NCI-H748 treated with DMSO at 0.1 percent for 48 hours (cell line): ENCODE data around the gene TMEM121B.

Experiments
- DNase-seq: peaks from one replicate; lab custom pipeline; 2025; lab: John Stamatoyannopoulos, UW

Gene TMEM121B

DNA sequence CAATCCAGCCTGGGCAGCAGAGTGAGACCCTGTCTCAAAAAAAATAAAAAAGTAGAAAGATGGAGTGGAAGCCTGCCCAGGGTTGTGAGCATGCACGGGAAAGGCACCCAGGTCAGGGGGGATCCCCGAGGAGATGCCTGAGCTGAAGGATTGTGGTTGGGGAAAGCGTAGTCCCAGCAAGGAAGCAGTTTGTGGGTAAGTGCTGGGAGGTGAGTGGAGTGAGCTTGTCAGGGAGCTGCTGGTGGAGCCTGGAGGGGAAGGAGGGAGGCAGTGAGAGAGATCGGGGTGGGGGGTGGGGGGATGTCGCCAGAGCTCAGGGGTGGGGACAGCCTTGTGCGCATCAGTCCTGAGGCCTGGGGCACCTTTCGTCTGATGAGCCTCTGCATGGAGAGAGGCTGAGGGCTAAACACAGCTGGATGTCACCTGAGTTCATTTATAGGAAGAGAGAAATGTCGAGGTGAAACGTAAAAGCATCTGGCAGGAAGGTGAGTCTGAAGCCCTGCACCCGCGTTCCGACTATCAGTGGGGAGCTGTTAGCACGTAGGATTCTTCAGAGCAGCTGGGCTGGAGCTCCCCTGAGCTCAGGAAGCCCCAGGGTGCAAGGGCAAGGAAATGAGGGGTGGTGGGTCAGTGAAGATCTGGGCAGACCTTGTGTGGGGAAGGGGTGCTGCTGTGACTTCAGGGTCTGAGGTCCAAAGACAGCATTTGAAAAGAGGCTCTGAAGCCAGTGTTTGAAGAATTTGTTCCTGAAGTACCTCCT is 10.2 kb downstream of the TMEM121B start:
- DNase-seq = no peak

DNA sequence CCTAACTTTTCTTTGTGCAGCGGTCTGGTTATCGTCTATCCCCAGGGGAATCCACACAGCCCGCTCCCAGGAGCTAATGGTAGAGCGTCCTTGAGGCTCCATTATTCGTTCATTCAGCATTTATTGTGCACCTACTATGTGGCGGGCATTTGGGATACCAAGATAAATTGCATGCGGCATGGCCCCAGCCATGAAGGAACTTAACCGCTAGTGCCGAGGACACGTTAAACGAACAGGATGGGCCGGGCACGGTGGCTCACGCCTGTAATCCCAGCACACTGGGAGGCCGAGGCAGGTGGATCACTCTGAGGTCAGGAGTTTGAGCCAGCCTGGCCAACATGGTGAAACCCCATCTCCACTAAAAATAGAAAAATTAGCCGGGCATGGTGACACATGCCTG is 11.2 kb downstream of the TMEM121B start:
- DNase-seq = no peak

DNA sequence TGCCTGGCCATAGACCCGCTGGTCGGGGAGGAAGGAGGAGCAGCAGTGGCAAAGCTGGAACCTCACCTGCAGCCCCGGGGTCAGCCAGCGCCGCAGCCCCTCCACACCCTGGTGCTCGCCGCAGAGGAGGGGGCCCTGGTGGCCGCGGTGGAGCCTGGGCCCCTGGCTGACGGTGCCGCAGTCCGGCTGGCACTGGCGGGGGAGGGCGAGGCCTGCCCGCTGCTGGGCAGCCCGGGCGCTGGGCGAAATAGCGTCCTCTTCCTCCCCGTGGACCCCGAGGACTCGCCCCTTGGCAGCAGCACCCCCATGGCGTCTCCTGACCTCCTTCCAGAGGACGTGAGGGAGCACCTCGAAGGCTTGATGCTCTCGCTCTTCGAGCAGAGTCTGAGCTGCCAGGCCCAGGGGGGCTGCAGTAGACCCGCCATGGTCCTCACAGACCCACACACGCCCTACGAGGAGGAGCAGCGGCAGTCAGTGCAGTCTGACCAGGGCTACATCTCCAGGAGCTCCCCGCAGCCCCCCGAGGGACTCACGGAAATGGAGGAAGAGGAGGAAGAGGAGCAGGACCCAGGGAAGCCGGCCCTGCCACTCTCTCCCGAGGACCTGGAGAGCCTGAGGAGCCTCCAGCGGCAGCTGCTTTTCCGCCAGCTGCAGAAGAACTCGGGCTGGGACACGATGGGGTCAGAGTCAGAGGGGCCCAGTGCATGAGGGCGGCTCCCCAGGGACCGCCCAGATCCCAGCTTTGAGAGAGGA is 11.9 kb downstream of the TMEM121B start:
- DNase-seq = no peak

- DNase-seq = no peak
These were observed 12.7 kb downstream of the TMEM121B start for GRCh38 chr22:17108256-17109112.

DNA sequence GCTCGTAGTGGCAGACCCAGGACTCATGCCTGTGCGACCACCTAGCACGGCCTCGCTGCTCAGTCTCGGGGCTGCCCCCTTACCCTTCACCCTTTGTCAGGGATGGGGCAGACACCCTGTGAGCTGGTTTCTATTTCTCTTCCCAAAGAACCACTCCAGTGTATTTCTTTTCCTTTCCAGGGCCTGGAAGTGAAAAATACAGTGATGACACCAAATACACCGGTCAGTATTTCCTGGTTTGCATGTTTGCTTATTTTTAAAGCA is 13.7 kb downstream of the TMEM121B start:
- no peak for DNase-seq

DNA sequence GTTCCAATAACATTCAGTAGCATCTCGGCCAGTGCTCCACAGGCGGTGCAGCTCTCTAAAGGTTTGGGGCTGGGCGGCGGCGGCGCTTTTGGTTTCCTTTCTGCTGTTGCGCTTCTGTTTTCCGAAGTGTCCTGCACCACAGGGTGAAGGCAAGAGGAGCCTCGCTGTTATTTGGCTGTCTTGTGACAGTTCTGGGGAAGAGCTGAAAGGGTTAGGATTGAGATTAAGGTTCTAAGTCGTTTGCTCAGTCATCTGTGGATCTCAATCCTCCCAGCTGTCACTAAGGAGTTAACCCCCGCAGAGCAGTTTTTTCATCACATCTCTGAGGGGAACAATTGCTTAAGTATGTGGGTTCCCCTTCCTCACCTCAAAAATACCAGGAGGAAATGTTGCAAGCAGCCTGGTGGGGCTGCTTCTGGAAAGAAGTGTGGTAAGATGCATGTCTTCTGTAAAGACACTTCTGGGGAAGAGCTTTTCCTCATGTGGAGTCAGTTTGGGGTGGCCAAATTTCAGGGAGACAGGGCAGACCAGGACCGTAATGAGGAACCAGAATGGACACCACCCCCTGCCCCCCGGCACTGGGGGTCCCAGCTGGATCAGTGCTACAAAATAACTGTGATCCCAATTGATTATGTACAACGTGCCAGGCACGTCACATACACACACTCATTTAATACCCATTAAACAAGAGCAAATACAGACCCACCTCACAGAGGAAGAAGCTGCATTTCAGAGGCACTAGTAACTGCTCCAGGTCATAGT is 14.2 kb downstream of the TMEM121B start:
- no peak for DNase-seq

GRCh38 chr22:17106161-17106784 is 14.9 kb downstream of the TMEM121B start:
- no peak for DNase-seq

- no peak for DNase-seq
These were observed 15.7 kb downstream of the TMEM121B start for GRCh38 chr22:17105143-17106129.

GRCh38 chr22:17104336-17104935 is 16.7 kb downstream of the TMEM121B start:
- no peak for DNase-seq

DNA sequence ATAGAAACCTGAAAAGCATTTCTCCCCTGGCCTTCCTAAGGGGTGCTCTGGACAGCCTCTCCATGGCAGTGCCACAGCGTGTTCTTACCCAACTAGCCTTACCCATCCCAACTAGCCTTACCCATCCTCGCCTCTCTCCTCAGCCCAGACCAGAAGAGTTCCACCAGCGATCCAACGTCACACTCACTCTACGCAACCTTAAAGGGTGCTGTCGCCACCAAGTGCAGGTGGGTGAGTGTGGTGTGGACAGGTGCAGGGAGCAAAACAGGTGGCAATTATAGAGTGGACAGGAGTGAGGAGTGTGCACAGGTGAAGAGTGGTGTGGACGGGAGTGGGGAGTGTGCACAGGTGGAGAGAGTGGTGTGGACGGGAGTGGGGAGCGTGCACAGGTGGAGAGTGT is 17.8 kb downstream of the TMEM121B start:
- DNase-seq = no peak

GRCh38 chr22:17102297-17102667 is 18.9 kb downstream of the TMEM121B start:
- DNase-seq = no peak

DNA sequence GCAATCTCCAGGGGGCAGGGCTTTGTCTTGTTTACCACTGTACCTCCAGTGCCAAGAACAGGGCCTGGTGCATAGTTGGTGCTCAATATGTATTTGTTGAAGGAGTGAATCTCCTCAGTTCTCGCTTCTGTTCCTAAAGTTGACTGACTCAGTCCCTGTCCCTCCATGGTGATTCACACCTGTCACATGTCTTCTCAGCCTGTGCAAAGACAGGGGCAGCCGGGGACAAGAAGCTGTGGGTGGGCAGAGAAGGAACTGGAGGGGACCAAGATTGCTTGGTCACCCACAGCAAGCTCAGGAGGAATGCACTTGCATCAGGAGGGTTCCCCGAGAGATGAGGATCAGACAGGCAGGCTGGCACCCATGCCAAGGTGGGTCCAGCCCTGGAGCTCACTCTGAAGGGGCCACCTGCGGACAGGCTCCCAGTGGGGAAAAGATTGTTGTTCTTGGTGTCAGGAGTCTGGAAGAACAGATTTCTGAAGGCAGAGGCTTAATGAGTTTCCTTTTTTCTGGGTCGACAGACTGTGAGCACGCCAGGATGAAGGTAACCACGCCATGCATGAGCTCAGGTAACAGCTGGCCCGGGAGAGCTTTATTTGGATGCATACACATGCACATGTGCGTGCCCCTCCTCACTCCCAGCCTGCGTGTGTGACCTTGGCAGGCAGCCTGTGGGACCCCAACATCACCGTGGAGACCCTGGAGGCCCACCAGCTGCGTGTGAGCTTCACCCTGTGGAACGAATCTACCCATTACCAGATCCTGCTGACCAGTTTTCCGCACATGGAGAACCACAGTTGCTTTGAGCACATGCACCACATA is 19.5 kb downstream of the TMEM121B start:
- DNase-seq = no peak

GRCh38 chr22:17100621-17101020 is 20.5 kb downstream of the TMEM121B start:
- no peak for DNase-seq

DNA sequence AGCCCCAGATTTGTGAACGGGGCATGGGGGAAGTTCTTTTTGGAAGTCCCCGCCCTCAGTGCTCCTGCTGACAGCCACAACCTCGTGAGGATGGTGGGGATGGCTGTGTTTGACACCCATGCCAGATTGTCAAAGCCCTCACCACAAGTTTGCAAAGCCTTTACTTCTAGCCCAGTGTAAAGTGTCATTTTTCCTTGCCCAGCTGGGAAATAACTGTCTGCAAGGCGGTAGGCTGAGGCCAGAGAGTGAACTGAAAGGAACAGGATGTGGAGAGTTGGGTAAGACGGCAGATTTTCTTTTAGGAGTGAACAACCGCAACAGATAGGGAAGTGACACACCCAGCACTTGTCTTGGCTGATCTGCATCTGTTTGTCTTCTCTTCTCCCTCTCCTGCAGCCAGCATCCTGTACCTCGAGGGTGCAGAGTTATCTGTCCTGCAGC is 22.8 kb downstream of the TMEM121B start:
- DNase-seq = no peak

GRCh38 chr22:17097701-17098100 is 23.5 kb downstream of the TMEM121B start:
- no peak for DNase-seq

DNA sequence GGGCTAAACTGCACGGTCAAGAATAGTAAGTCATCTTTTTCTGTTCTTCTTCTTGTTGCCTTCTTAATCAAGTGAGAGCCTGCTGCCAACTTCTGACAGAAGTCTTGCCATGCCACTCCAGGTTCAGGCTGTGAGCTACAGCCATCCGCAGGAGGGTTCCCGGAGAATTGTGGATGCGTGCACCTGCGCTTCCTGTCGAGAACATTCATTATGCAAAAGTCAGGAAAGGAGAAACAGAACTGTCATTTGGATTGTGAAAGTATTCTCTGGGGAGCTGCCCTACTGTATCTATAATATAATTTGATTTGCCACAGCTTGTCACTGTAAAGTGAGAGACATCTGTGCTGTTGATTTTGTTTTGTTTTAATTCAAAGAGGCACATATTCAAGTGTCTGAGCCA is 24.1 kb downstream of the TMEM121B start:
- no peak for DNase-seq

GRCh38 chr22:17096071-17096470 is 25.1 kb downstream of the TMEM121B start:
- DNase-seq = no peak

- no peak for DNase-seq
These were observed 25.6 kb downstream of the TMEM121B start for GRCh38 chr22:17095538-17095937.

DNA sequence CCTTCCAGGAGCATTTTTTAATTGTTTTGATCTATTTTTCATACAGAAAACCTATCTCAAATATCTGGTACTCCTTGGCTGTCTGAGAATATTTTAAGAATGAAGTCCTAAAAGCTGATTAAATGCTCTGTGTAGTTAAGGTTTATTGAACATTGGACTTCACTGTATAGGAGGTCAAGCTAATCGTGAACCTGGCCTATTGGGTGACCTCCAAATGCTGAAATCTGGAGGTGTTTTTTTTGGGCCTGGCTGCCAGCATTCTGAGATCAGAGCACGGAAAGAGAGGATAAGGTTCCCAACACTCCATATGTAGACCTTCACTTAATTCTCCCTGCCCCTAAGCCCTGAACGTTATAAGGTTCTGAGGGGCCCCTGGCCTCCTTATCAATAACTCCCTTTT is 28.1 kb downstream of the TMEM121B start:
- no peak for DNase-seq
